Fibroblast of skin of abdomen (primary cell): ENCODE data around the gene MMGT1. TPM values are rescaled to one million over a fixed set of nuclear protein-coding genes. Genes with fewer than 3 reads are reported as not detected.

ENCODE experiments used
- DNase-seq: peaks from one replicate; pipeline ENCODE4 v3.0.0-alpha.2; 2013
- polyA plus RNA-seq, 2 experiments: library from polyadenylated mRNA; unstranded; fragments of 120-200 nt; gene quantifications; one replicate each; pipeline ENCODE4 v1.2.1, GENCODE V29; 2013; ENCODE audit not compliant: insufficient read length in 2 of 2

MMGT1 gene
- 20.0 TPM for polyA plus RNA-seq (2013, experiment 1 of 2; ENCODE audit: insufficient read length)
- 19.9 TPM for polyA plus RNA-seq (2013, experiment 2 of 2; ENCODE audit: insufficient read length)

- DNase-seq: peak; percentile 83
Measured at GRCh38 chrX:135973548-135974278, at the start of gene MMGT1. Gene MMGT1, minus strand, starts transcription at chrX:135973988. Its CDS starts 313 bp downstream, at chrX:135973675.

- no peak for DNase-seq
Measured at GRCh38 chrX:136021903-136022302, 48.1 kb upstream of the MMGT1 start.

GRCh38 chrX:136021160-136021559 lies 47.4 kb upstream of the MMGT1 start:
- DNase-seq: no peak

GRCh38 chrX:136019226-136019625 lies 45.4 kb upstream of the MMGT1 start:
- DNase-seq: no peak

GRCh38 chrX:136016881-136017280 lies 43.1 kb upstream of the MMGT1 start:
- DNase-seq: no peak

- no peak for DNase-seq
Measured at GRCh38 chrX:136015016-136015415, 41.2 kb upstream of the MMGT1 start.

GRCh38 chrX:135988245-135988644 lies 14.5 kb upstream of the MMGT1 start:
- no peak for DNase-seq

- no peak for DNase-seq
Measured at GRCh38 chrX:135985973-135986310, 12.2 kb upstream of the MMGT1 start.

- peak; percentile 48 for DNase-seq
Measured at GRCh38 chrX:135985157-135985972, 11.6 kb upstream of the MMGT1 start, which contains the start of gene SLC9A6. Gene SLC9A6, plus strand, starts transcription at chrX:135985435. Its CDS starts 224 bp downstream, at chrX:135985659.

GRCh38 chrX:135984791-135985156 lies 11.0 kb upstream of the MMGT1 start:
- no peak for DNase-seq

GRCh38 chrX:135984256-135984655 lies 10.5 kb upstream of the MMGT1 start:
- DNase-seq: no peak

GRCh38 chrX:135982860-135983259 lies 9.1 kb upstream of the MMGT1 start:
- DNase-seq: no peak

- no peak for DNase-seq
Measured at GRCh38 chrX:135981668-135982067, 7.9 kb upstream of the MMGT1 start.

- DNase-seq: no peak
Measured at GRCh38 chrX:135981010-135981409, 7.2 kb upstream of the MMGT1 start.

GRCh38 chrX:135977611-135978010 lies 3.8 kb upstream of the MMGT1 start:
- DNase-seq: no peak

GRCh38 chrX:135975421-135975820 lies 1.6 kb upstream of the MMGT1 start:
- DNase-seq: no peak

- DNase-seq: peak; percentile 72
Measured at GRCh38 chrX:135974279-135974856, 580 bp upstream of the MMGT1 start.

GRCh38 chrX:135973025-135973547 lies 702 bp downstream of the MMGT1 start:
- no peak for DNase-seq

- DNase-seq: no peak
Measured at GRCh38 chrX:135951291-135951690, 22.5 kb downstream of the MMGT1 start.

GRCh38 chrX:135944486-135944885 lies 29.3 kb downstream of the MMGT1 start:
- DNase-seq: no peak

- peak; percentile 6 for DNase-seq
Measured at GRCh38 chrX:135931644-135932487, 41.9 kb downstream of the MMGT1 start.

GRCh38 chrX:135927897-135928296 lies 45.9 kb downstream of the MMGT1 start:
- DNase-seq: no peak
